Activated T-helper 1 cell treated with anti-CD3 and anti-CD28 coated beads, Interleukin-12 subunit alpha, Interleukin-12 subunit beta, Interleukin-2, Interleukin-4 antibody, amounts not matched to agents 30 ng/mL and 10 ng/mL and 1 ng/mL, durations not matched to agents 14 hours and 24 hours and 36 hours (primary cell): ENCODE results near the gene CDKN2A. TPM values are rescaled to one million over a fixed set of nuclear protein-coding genes. Genes with fewer than 3 reads are reported as not detected.

Experiments
- DNase-seq: peaks from one replicate; pipeline ENCODE4 v3.0.0; 2021; ENCODE audit warnings: low spot score
- H3K27ac Mint-ChIP-seq: one replicate; pipeline ENCODE4 v1.8.0; 2021; ENCODE audit warnings: mild to moderate bottlenecking, mixed read lengths
- H3K27me3 Mint-ChIP-seq: one replicate; pipeline ENCODE4 v1.8.0; 2022; ENCODE audit warnings: mild to moderate bottlenecking, moderate library complexity, mixed read lengths; ENCODE audit not compliant: insufficient read depth
- H3K36me3 Mint-ChIP-seq: one replicate; pipeline ENCODE4 v1.8.0; 2021; ENCODE audit warnings: low read depth, mixed read lengths
- H3K4me1 Mint-ChIP-seq: one replicate; pipeline ENCODE4 v1.8.0; 2021; ENCODE audit warnings: low read depth, mixed read lengths
- H3K4me3 Mint-ChIP-seq: one replicate; pipeline ENCODE4 v1.8.0; 2021; ENCODE audit warnings: mild to moderate bottlenecking, moderate library complexity, mixed read lengths
- H3K9me3 Mint-ChIP-seq: one replicate; pipeline ENCODE4 v1.8.0; 2021; ENCODE audit warnings: mixed read lengths
- intact Hi-C: fragments of 100-400 bp; cut with micrococcal nuclease; formaldehyde crosslinking; loops from one replicate; pipeline ENCODE4 v1.15.1; 2024
- total RNA-seq: library from RNA; stranded (reverse); gene quantifications from 2 replicates; pipeline ENCODE4 v1.2.3, GENCODE V29; 2022

Gene CDKN2A
- total RNA-seq, 1 donor from 2014 or later = 5.0 TPM

DNA sequence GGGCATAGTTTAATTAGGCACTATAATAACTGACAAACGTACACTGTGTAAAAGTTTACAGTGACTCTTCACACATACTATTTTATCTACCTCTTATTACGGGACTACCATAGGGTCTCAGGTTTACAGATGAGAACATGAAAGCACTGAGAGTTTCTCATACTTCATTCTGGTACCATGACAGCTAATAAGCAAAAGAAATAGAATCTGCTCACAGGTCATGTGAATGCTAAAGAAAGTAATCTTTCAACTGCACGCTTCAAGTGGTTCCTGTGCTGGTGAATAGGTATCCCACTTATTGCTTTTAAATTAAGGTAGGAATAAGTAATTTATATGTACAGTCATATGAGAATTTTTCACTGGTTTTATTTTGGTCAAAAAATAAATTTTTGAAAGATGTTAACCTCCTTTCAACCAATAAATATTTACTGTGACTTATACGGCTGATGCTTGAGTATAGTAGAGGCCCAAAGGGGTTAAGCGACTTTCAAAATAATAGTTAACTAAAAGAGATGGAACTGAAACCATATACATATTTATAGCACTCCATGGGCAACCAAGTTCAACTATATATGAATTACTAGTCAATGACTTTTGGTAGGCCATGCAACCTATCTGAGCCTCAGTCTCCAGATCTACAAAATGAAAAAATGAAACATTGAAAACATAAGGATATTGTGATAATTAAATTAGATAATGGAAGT, 8.1 kb downstream of the CDKN2A start:
- peaks cover 18% of the 10 kb centered on the region for H3K36me3 Mint-ChIP-seq
- peaks cover 42% of the 10 kb centered on the region for H3K4me1 Mint-ChIP-seq
- H3K9me3 Mint-ChIP-seq = peaks cover 10% of the 10 kb centered on the region
- peaks cover 76% of the 10 kb centered on the region for H3K27me3 Mint-ChIP-seq
- intact Hi-C loops = loop anchor here (1.0 kb wide), 1 partner anchor 11 kb away; no protein-coding TSS in a partner anchor
- no peak overlapping the region for H3K4me3 Mint-ChIP-seq
- H3K27ac Mint-ChIP-seq = no peak overlapping the region
- no peak for DNase-seq

DNA sequence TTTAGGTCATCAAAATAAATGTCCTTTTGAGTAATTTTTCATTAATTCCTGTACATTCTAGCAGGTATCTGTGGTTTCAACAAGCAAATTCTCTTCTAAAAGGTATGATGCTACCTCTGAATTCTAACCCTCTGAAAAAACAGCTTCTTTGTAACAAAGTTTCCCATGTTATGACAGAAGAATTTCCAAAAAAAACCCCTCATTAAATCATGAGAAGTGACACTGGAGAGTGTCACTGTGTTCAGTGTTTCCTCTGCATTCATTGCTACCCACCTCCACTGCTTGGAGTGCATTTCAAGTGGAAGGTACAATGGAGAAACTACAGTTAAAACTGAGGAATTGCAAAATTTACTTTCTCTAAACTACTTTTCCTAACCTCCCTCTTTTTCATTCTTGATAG, 10.1 kb downstream of the CDKN2A start:
- Mint-ChIP-seq H3K9me3 (peaks cover 4% of the 10 kb centered on the region), H3K4me1 (peaks cover 30% of the 10 kb centered on the region), H3K4me3 (no peak overlapping the region), H3K27ac (no peak overlapping the region), H3K36me3 (peaks cover 6% of the 10 kb centered on the region), H3K27me3 (peaks cover 74% of the 10 kb centered on the region)
- intact Hi-C loops = no loop called here
- no peak for DNase-seq

GRCh38 chr9:21983561-21983935, 10.6 kb downstream of the CDKN2A start:
- Mint-ChIP-seq H3K4me3 (no peak overlapping the region), H3K27me3 (peaks cover 74% of the 10 kb centered on the region), H3K27ac (no peak overlapping the region), H3K9me3 (no peaks in the 10 kb centered on the region), H3K36me3 (peaks cover 4% of the 10 kb centered on the region), H3K4me1 (peaks cover 26% of the 10 kb centered on the region)
- intact Hi-C loops = no loop called here
- DNase-seq = no peak

GRCh38 chr9:21982861-21983560, 11.2 kb downstream of the CDKN2A start:
- peaks cover 21% of the 10 kb centered on the region for H3K4me1 Mint-ChIP-seq
- intact Hi-C loops = no loop called here
- no peak for DNase-seq
- H3K9me3 Mint-ChIP-seq = no peaks in the 10 kb centered on the region
- H3K36me3 Mint-ChIP-seq = peaks cover 4% of the 10 kb centered on the region
- H3K27me3 Mint-ChIP-seq = peaks cover 74% of the 10 kb centered on the region
- H3K27ac Mint-ChIP-seq = no peak overlapping the region
- H3K4me3 Mint-ChIP-seq = no peak overlapping the region

DNA sequence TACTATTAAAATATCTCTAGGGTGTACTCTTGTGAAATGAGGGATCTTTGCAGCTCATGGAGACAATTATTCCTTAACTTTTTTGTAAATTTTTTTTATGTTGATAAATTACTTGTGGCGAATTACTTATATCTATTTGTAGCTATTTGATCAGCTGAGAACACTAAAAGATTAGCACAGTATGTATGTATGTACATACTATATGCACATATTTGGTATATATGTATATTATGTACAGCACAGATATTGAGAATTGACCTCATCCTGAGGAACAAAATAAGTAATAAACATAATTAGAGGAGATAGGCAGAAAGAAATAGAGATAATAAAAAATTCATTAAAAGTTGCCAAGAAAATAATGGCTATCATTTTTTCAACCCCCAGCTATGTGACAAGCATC, 11.8 kb downstream of the CDKN2A start:
- Mint-ChIP-seq H3K27ac (no peak overlapping the region), H3K4me1 (peaks cover 16% of the 10 kb centered on the region), H3K36me3 (peaks cover 4% of the 10 kb centered on the region), H3K27me3 (peaks cover 74% of the 10 kb centered on the region), H3K9me3 (no peaks in the 10 kb centered on the region), H3K4me3 (no peak overlapping the region)
- DNase-seq = no peak
- intact Hi-C loops = no loop called here

- Mint-ChIP-seq H3K36me3 (peaks cover 6% of the 10 kb centered on the region), H3K4me3 (no peak overlapping the region), H3K9me3 (no peaks in the 10 kb centered on the region), H3K4me1 (peaks cover 40% of the 10 kb centered on the region), H3K27me3 (peaks cover 86% of the 10 kb centered on the region), H3K27ac (peak overlapping the region; percentile 34)
- no peak for DNase-seq
- intact Hi-C loops = loop anchor here (10.0 kb wide), 1 partner anchor 572 kb away; the partner anchor contains the start of gene IFNA8
Measured at GRCh38 chr9:21976334-21976875, 17.8 kb downstream of the CDKN2A start.

DNA sequence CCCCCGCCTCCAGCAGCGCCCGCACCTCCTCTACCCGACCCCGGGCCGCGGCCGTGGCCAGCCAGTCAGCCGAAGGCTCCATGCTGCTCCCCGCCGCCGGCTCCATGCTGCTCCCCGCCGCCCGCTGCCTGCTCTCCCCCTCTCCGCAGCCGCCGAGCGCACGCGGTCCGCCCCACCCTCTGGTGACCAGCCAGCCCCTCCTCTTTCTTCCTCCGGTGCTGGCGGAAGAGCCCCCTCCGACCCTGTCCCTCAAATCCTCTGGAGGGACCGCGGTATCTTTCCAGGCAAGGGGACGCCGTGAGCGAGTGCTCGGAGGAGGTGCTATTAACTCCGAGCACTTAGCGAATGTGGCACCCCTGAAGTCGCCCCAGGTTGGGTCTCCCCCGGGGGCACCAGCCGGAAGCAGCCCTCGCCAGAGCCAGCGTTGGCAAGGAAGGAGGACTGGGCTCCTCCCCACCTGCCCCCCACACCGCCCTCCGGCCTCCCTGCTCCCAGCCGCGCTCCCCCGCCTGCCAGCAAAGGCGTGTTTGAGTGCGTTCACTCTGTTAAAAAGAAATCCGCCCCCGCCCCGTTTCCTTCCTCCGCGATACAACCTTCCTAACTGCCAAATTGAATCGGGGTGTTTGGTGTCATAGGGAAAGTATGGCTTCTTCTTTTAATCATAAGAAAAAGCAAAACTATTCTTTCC, 19.3 kb downstream of the CDKN2A start:
- Mint-ChIP-seq H3K27ac (peak overlapping the region; percentile 66), H3K27me3 (peaks cover 91% of the 10 kb centered on the region), H3K4me3 (peak overlapping the region; percentile 86), H3K9me3 (peaks cover 2% of the 10 kb centered on the region), H3K36me3 (peaks cover 7% of the 10 kb centered on the region), H3K4me1 (peaks cover 40% of the 10 kb centered on the region)
- intact Hi-C loops = loop anchor here (1.0 to 10.0 kb wide), 6 partner anchors 8 to 570 kb away; partner anchors contain the start of gene IFNA8
- DNase-seq = no peak

GRCh38 chr9:21974343-21974721, 19.9 kb downstream of the CDKN2A start:
- Mint-ChIP-seq H3K36me3 (peaks cover 8% of the 10 kb centered on the region), H3K27me3 (peaks cover 91% of the 10 kb centered on the region), H3K4me3 (peak overlapping the region; percentile 86), H3K27ac (peak overlapping the region; percentile 62), H3K4me1 (peaks cover 37% of the 10 kb centered on the region), H3K9me3 (peaks cover 4% of the 10 kb centered on the region)
- intact Hi-C loops = loop anchor here (2.0 to 10.0 kb wide), 3 partner anchors 16 to 570 kb away; partner anchors contain the start of gene IFNA8
- no peak for DNase-seq

GRCh38 chr9:21972361-21972760, 21.8 kb downstream of the CDKN2A start:
- no peak overlapping the region for H3K4me3 Mint-ChIP-seq
- DNase-seq = no peak
- intact Hi-C loops = loop anchor here (10.0 kb wide), 1 partner anchor 568 kb away; the partner anchor contains the start of gene IFNA8

DNA sequence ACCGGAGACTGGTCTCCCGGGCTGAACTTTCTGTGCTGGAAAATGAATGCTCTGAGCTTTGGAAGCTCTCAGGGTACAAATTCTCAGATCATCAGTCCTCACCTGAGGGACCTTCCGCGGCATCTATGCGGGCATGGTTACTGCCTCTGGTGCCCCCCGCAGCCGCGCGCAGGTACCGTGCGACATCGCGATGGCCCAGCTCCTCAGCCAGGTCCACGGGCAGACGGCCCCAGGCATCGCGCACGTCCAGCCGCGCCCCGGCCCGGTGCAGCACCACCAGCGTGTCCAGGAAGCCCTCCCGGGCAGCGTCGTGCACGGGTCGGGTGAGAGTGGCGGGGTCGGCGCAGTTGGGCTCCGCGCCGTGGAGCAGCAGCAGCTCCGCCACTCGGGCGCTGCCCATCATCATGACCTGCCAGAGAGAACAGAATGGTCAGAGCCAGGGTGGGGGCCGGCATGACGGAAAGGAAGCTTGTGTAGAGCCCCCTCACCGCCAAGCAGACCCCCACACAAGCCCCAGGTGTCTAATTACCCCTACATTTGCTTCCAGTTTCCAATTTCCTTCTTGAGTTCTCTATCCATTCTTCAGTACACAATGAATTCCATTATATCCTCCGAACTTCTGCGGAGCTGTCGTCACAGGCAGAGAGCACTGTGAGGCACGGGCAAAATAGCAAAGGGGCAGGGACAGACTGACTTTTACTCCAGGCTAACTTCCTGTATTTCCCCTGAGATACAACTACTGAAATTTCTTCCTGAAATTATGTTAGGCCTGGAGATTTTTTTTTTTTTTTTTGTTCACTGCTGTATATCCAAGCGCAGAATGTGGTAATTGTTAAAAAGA, 23.2 kb downstream of the CDKN2A start:
- intact Hi-C loops = loop anchor here (10.0 kb wide), 1 partner anchor 566 kb away; the partner anchor contains the start of gene IFNA8
- Mint-ChIP-seq H3K36me3 (peaks cover 10% of the 10 kb centered on the region), H3K27ac (peak overlapping the region; percentile 62), H3K9me3 (peaks cover 7% of the 10 kb centered on the region), H3K4me1 (peaks cover 53% of the 10 kb centered on the region), H3K27me3 (peaks cover 91% of the 10 kb centered on the region), H3K4me3 (no peak overlapping the region)
- no peak for DNase-seq

More at GRCh38 chr9:21972361-21972760, 21.8 kb downstream of the CDKN2A start:
- Mint-ChIP-seq H3K27me3 (peaks cover 93% of the 10 kb centered on the region), H3K4me1 (peaks cover 46% of the 10 kb centered on the region), H3K27ac (no peak overlapping the region), H3K9me3 (peaks cover 4% of the 10 kb centered on the region), H3K36me3 (peaks cover 7% of the 10 kb centered on the region)

DNA sequence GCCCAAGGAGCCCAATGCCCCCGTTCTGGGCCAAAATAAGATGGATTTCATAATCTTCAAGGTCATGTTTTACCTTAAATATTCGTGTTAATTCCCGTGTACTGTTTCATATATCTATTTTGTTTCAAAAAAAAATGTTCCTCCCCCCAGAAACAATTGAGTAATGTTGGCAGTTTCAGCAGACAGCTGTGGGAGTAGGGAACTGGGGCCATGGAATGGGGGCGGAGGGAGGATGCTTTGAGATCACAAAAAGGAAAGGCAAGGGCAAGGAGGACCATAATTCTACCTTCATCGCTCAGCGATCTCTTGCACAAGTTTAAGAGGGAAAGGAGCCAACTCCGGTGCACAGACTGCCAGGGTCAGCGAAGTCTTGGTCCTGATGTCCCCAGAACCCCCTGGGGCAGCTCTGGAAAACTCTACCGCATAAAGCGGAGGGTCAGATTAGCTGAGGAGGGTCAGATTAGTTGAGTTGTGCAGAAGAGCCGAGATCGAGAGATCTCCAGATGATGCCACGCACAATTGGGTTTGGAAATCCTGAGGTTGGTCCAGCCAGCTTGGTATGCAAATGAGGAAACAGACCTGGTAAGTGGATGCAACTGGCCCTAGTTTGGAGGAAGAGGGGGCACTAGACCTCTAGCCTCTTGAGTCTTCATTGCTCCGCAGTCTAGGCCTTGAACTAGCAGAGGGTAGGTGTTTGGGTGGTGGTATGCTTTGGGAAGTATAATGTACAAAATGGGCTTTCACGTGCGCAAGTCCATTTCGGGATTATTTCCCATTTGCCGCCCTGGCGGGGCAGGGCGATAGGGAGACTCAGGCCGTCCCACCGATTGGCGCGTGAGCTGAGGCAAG, 24.0 kb downstream of the CDKN2A start:
- peaks cover 12% of the 10 kb centered on the region for H3K36me3 Mint-ChIP-seq
- H3K27me3 Mint-ChIP-seq = peaks cover 89% of the 10 kb centered on the region
- H3K27ac Mint-ChIP-seq = peak overlapping the region; percentile 88
- DNase-seq = no peak
- H3K4me3 Mint-ChIP-seq = no peak overlapping the region
- intact Hi-C loops = loop anchor here (5.0 to 10.0 kb wide), 4 partner anchors 138 to 1852 kb away; partner anchors contain the start of genes DMRTA1 and IFNA8
- peaks cover 54% of the 10 kb centered on the region for H3K4me1 Mint-ChIP-seq
- peaks cover 7% of the 10 kb centered on the region for H3K9me3 Mint-ChIP-seq
